GM19463 (cell line): ENCODE results near the gene NAV3.

Experiments used
- ATAC-seq: cut with Tn5 transposase; IDR thresholded peaks from one replicate; pipeline ENCODE4 v1.9.1; 2021; ENCODE audit warnings: mild to moderate bottlenecking, moderate library complexity; ENCODE audit not compliant: unreplicated experiment

Gene NAV3

DNA sequence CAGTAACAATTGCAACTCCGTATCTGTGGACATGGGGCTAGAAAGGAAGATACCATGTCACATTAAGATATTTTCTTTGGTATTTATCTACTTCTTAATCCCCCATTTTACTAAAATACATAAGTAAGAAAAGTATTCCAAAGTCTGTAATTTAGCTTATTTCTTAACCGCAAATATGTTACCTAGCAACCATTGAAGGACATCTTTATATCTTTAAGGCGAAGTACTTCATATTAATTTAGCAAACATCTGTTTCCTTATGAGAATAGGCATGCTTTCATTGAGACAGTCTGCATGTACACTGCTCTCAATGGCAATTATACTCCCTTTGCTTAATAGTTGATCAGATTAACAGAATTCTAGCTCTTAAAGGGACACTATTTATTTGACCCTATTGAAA, 88.8 kb downstream of the NAV3 start:
- no peak for ATAC-seq

DNA sequence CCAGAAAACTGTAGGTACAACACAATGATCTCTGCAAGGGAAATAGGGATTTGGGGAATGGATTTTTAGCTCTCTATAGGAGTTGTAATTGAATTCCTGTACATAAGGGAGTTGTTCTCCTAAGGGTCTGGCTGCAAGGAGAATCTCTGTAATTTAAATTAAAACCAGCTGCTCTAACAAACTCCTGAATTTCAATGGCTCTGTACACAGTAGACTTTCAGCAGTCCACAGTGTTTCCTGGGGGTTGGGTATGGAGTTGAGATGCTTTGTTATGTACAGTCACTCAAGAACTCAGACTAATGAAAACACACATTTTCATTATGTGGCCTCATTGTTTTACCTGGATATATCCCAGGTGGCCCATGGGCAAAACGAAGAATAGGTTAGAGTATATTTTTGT, 93.2 kb downstream of the NAV3 start:
- ATAC-seq = no peak

DNA sequence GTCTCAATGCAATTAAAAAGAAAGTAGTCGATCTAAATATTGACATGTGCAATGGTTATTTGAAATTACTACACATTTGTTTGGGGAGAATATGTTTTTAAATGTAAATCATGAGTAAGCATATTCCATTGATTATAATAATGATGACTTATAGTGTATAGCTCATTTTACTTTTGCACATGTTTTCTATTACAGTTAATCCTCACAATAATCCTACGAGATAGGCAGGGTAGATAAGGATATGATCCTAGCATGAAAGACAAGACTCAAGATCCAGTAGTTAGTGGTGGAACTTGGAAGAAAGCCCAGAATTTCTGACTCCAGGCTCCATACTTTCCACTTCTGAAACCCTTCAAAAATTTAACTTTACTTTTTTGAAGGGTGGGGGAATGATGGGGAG, 94.0 kb downstream of the NAV3 start:
- no peak for ATAC-seq

DNA sequence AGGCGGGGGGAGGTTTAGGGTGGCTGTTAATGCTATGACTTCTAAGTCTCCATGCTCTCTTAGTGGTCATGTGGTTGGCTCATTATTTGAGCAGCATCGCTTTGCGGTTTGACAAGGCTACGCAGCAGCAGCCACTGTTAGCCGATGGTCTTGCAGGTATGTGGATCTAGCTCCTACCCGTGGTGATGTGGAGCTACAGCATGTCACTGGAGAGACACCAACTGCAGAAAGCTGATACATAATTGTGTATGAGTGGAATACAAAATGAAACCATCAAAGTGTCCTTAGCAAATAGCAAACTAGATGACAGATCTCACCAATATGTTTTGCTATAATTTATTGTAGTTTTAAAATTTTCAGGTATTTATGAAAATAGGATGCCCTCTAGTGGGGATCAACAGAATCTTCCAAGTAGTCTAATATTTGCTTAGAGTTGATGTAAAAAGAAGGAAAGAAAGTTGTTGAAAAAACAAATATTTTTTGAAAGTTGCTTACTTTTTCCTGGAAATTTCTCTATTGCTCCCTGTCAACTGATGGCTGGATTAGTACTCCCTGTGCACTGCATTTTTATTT, 94.9 kb downstream of the NAV3 start:
- ATAC-seq = peak; percentile 99

DNA sequence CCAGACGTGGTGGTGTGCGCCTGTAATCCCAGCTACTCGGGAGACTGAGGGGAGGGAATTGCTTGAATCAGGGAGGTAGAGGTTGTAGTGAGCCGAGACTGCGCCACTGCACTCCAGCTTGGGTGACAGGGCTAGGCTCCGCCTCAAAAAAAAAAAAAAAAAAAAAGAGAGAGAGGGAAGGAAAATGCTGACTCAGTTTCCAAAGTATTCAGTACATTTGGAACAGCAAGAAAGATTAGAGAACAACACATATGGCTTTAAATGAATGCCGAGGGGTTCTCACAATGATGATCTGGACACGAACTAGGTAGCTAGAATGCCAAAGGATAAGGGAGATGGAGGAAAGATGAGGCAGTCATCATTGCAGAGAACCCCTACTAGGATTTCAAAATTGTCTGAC, 97.4 kb downstream of the NAV3 start:
- ATAC-seq = no peak

DNA sequence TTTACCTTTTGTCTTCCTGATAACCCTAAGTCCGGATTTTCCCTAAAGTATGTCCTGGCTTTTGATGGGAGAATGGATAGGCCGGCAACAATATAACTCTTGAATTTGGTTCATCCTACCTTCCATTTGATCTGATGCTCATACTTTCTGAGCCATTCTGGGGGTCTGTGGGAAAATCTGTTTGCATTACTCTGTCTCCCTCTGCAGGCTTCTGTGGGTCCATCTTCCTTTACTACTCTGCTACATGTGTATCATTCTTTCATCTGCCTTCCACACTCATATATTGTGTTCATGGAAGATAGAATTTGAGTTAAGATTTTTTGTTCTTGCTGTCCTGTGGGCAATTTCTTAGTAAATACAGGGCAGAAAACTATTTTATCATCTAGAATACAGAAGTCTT, 101.5 kb downstream of the NAV3 start:
- no peak for ATAC-seq

DNA sequence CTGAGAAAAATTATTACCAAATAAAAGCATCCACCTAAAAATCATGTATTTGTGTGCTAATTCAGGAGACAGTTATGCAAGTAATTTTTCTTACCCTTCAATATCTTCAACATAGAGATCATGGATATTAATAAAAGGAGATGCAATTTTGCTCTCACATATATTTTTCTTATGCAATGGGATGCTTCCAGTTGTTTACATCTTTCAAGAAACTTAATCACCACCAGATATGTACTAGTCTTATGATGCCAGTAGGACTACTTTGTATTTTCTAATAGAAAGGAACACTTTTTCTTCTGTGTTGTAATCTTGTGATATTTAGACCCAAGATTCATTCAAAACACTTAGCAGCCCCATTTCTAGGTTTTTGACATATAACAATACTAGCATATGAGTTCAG, 107.6 kb downstream of the NAV3 start:
- no peak for ATAC-seq

DNA sequence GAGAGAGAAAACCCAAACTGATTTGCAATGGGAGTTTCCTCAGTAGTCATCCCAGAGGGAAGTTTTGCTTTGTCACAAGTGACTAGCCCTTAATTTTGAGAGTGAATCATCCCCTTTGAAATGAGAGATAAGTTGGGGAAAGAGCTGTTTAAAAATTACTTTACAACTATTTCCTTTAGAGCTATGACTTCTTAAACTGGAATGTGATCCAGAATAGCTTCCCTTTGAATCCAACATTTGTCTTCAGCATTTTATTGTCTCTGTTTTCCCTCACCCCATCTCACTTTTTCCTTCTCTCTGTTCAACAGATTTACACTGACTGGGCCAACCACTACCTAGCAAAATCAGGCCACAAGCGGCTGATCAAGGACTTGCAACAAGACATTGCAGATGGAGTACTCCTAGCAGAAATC, 109.3 kb downstream of the NAV3 start:
- no peak for ATAC-seq

DNA sequence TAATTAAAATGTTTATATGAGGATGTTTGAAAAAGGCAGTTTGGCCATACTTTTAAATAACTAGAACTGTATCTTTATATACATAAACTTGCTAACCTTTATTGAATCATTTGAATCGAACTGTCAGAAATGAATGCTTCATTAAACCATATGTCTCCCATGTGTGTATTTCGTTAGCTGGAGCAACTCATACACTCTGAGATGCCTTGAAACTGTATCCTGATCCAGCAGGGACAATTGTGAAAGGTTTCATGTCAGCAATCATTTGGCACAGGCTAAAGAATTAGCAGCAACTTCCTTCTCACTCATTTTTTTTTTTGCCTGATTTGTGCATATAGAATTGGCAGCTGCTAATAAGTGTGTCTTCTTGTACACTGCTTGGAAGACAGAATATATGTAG, 109.9 kb downstream of the NAV3 start:
- ATAC-seq = no peak

DNA sequence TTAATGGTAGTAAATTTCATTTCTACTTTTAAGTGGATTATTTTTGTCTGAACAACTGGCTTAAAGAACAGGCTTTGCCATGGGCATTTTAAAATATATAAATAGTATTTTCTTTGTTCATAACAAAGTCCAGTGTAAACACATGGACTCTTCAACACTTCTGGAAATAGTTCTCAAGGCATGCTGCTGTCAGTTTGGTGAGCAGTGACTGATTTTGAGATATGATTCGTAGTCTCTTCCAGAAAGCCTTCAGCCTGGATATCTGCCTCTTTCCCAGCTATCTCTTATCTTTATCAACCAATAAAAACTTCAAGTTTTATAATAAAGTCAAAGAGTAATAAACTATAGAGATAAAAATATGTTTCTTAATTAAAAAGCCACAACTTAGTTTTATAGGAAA, 110.7 kb downstream of the NAV3 start:
- ATAC-seq = no peak

DNA sequence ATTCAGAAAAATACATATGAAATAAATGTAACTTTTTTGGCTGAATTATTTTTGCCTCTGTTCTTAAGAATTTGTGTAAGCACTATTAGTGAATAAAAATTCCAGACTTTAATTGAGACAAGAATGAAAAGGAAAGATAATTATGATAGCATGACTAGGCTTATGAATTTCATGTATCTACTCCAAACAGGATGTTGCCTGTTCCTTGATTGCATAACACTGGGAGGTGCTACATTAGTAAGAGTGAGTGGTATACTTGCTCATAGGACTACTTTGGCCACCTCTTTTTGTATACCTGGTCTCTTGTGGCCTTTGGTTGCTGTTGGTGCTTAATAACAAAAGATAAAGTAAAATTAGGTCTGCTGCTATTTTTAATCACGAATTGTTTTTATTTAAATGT, 112.8 kb downstream of the NAV3 start:
- no peak for ATAC-seq

DNA sequence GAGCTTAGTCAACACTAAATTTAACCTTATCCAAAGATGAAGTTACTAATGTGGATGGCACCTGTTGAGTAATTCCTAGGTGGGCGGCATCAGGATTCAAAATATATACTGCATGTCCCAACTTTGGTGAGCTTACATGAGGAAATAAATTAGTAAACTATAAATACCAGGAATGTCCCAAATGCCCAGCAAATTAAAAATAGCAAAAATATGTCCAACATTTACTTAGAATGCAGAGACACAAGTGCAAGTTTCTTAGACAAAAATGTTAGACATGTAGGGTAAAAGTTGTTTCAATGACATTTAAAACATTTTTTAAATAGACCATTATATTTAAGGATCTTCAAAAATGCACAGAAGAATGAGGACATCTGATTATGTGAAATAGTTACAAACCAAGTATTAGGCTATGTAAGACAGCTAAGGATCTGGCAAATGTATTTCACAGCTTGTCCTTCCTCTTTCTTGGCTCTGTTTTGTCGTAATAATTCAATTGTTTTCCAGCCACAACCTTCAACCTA, 115.9 kb downstream of the NAV3 start:
- no peak for ATAC-seq

DNA sequence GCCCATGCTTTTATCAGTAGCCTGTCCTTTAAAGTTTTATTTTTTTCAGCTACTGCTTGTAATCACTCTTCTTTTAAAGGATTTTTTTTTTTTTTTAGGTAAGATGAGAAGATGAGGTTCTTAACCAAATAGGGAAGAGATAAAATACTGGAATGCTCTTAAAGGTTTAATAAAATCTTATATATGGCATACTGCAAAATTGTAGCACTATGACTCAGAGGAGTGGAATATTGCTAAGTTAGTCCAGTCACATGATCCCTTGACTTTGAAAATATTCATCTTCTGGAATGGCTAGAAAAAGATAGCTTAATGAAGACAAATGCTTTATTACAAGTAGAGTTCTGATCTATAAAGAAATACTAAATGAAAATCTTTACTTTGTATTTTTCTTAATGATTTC, 116.6 kb downstream of the NAV3 start:
- no peak for ATAC-seq

DNA sequence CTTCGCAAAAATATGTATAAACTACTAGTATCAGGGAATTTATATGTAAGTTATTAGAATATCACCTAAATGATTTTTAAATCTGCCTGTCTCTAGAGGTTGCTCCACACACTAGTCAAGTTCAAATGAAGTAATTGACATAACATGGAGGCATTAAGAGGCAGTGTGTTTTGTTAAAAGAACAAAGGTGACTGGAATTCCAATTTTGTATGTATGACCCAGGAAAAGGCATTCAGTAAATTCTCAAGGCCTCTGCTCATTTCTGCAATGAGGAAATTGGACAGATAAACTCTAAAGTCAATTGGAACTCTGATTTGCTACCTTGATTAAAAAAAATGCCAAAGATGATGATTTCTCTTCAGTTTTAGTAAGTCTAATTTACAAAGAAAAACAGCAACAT, 117.1 kb downstream of the NAV3 start:
- ATAC-seq = no peak

DNA sequence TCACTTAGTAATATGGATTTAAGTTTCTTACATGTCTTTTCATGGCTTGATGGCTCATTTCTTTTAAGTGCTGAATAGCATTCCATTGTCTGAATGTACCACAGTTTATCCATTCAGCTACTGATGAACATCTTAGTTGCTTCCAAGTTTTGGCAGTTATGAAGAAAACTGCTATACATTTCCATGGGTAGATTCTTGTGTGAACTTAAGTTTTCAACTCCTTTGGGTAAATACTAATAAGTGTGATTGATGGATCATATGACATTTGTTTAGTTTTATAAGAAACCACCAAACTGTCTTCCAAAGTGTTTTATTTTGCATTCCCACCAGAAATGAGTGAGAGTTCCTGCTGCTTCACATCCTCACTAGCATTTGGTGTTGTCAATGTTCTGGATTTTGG, 119.2 kb downstream of the NAV3 start:
- no peak for ATAC-seq

DNA sequence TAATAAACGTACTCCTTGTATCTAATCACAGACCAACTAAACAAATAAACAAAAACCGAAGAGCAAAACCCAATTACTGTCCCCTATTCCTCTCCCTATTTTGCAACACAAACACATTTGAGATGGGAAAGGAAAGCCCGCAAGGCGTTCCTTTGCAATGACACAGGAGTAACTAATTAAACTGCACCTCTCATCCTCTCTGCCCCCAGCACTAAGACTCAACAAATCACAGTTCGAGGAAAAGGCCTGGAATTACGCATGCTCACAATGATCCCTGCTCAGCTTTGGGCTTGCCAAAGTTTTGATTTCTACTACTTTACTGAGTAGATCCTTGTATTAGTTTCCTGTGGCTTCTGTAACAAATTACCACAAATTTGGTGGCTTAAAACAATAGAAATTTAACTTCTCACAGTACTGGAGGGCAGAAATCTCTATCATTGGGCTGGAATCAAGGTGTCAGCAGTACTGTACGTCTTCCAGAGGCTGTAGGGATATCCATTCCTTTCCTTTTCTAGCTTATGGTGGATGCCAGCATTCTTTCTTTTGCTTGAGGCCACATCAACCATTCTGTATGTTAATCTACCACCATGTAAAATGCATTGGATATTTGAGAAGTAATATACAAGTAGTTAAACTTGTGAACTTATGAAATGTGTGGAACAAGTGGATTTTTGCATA, 123.0 kb downstream of the NAV3 start:
- no peak for ATAC-seq

DNA sequence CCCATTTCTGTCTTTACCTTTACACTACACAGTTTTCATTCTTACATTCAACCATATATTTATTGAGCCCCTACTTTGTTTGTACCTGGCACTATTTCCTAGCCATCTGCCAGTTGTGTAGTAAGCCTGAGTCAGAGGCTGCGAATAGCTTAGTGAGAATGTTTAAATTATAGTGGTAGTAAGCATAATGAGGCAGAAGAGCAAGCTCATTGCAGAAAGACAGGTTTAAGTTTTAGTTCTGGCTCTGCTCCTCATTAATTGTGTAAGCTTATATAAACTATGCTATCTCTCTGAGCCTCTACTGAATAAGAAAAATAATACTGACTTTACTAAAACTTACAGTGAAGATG, 123.5 kb downstream of the NAV3 start:
- no peak for ATAC-seq

DNA sequence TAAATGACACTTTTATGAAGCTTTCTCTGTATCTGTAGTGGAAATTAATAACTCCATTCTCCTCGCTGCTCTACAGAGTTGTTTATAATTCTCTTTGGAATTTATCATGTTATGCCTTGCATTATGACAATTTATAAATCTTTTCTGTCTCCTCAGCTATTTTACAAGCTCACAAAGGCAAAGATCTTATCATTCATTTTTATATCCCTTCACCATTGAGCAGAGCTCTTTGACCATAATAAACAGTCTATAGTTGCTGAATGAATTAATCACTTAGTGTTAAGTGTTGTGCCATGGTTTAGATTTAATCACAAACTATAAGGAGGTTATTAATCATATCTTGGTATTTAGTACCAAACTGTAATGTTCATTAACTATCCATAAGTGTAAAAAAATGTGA, 126.4 kb downstream of the NAV3 start:
- ATAC-seq = no peak

DNA sequence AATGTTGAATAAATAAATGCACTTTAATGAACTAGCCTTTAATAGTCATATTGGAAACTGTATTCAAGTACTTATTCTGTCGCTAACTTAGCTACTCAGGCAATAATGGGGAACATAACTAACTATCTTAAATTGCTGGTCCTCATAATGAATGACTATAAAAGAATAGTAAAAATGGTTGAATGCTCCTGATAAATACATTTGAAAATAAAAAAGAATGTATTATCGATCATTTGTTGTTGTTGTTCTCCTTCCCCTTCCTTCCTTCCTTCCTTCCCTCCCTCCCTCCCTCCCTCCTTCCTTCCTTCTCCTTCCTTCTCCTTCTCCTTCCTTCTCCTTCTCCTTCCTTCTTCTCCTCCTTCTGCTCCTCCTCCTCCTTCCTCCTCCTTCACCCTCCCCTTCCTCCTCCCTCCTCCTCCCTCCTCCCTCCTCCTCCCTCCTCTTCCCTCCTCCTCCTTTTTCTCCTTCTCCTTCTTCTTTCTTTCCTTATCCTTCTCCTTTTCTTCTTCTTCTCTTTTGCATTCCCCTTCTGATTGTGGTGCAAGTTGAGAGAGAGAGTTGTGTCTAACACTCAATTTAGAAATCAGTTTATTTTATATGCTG, 133.0 kb downstream of the NAV3 start:
- ATAC-seq = no peak

DNA sequence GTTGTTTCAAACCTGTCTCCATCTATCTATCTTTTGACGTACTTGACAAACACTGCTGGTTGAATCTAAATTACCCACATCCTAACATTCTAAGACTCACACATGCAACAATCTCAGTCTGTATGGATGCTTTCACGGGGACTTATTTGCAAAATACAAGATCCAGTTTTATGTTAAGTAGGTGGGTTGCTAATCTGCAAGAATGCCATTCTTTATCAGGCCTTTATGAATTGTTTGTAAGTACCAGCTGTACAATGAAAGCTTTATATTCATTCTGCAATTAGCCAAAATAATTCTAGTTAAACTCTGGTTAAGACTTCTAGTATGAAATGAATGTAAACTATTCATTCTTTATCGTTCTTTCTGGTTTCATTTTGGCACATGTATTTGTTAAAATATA, 135.1 kb downstream of the NAV3 start:
- ATAC-seq = no peak

DNA sequence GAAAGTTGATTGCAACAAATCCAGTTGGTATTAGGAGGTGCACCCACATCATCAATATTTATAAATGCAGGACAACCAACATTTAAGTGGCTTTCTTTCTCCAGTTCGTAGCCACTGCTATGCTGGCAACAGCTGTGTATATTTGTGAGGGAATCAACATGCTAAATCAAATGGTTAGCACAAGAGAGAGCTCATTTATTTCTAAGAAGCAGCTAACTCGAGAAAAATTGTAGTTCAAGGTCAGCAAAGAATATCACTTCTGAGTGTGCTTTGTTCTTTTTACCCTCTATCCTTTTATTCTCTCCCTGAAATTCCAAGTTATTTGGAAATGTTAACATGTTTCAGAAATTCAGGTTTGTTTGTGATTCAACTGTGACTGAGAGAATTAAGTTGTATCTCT, 137.3 kb downstream of the NAV3 start:
- ATAC-seq = no peak

DNA sequence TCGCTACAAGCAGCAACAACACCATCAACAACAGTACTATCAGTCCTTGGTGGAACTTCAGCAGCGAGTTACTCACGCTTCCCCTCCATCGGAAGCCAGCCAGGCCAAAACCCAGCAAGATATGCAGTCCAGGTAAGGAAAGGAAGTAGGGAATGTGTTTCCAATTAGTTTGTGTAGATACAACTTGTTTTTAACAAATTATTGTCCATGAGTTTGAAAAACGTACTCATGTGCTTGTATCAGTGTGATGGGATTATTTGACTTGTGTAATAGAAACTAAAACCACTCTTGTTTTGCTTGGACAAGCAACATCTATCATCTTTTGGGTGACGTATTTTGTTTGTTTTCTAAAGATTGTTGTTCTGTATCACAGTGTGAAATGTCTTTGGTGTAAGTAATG, 137.9 kb downstream of the NAV3 start:
- no peak for ATAC-seq

DNA sequence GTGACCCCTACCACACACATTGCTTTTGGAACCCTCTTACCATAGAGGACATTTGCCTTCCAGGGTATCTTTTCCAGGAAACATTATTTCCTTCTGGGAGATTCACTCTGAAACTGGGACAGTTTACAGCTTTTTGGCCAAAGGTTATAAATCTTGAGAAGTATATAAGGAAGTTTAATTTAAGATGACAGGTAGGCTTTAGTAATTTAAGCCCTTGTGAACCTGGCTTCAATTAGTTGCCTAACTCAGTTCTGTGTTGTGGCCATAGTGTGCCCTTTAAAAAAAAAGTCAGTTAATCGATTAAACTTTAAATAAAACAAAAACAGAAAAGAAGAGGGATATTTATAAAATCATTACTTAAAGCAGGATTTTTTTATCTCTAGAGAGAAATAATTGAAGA, 142.9 kb downstream of the NAV3 start:
- no peak for ATAC-seq
